GM21360 (cell line): ENCODE data around the gene TFF1.

ENCODE experiments used
- ATAC-seq: cut with Tn5 transposase; IDR thresholded peaks from one replicate; pipeline ENCODE4 v1.9.1; 2021; ENCODE audit warnings: mild to moderate bottlenecking, moderate library complexity; ENCODE audit not compliant: unreplicated experiment

The TFF1 gene

DNA sequence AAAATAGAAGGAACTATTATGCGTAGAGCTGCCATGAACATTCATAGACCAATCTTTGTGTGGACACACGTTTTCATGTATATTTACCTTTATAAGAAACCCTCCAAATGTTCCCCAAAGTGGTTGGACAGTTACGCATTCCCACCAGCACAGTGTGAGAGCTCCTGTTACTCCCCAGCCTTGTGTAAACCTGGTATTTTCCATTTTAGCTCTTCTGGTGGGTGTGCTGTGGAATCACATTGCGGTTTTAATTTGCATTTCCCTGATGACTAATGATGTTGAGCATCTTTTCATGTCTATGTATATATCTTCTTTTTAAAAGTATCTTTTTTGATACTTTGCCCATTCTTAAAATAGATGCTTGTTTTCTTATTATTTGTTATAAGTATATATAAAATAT lies 34.2 kb upstream of the TFF1 start:
- no peak for ATAC-seq

DNA sequence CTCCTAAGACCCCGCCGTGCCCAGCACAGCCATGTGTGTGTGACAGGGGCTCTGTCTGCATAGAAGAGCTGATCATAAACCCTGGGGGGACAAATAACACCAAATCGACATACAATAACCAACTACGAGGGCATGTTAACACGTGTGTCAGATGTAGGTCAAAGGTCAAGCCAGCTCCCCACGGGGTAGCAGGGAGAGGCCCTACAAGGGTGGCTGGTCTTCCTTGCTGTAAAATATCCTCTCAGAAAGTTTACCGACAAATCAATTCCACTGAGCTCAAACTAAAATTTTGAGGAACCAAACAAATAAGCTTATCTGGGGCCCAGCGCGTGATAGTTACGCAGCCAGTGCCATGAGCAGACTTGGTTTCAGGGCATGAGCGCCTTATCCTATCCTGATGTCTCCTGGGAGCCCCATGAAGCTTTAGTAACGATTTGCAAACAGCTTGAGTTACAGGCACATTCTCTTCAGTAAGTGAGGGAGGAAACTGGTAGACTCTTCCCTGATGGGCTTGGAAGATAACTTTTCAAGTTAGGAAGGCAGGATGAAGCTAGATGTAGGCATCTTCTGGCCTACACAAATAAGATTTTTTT lies 32.2 kb upstream of the TFF1 start:
- no peak for ATAC-seq

DNA sequence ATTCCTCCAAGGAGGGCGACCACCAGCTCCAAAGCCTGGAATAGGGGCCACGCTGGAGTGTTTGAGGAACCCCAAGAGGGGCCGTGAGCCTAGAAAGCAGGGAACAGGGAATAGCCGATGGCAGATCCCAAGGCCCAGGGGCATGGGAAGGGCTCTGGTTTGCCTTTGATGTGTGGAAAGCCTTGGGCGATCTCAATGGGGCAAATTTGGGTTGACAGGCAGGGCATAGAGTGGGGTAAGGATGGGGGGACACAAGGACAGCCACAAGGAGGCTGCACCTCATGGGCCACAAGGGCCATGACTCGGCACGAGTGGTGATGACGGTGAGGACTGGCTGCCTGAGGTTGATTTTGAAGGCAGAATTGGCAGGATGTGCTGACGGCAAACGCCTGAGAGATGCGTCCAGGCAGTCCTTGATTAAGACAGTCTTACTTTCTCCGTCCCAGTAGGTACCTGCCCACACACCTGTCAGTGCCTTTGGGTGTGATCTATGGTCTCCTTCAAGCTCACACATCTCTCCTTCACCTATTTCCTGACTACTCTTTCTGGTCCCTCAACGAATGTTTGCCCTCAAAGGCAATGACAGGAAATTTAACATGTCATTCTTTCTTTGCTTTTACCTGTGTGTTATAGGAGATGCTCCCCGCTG lies 31.5 kb upstream of the TFF1 start:
- ATAC-seq, result no peak

DNA sequence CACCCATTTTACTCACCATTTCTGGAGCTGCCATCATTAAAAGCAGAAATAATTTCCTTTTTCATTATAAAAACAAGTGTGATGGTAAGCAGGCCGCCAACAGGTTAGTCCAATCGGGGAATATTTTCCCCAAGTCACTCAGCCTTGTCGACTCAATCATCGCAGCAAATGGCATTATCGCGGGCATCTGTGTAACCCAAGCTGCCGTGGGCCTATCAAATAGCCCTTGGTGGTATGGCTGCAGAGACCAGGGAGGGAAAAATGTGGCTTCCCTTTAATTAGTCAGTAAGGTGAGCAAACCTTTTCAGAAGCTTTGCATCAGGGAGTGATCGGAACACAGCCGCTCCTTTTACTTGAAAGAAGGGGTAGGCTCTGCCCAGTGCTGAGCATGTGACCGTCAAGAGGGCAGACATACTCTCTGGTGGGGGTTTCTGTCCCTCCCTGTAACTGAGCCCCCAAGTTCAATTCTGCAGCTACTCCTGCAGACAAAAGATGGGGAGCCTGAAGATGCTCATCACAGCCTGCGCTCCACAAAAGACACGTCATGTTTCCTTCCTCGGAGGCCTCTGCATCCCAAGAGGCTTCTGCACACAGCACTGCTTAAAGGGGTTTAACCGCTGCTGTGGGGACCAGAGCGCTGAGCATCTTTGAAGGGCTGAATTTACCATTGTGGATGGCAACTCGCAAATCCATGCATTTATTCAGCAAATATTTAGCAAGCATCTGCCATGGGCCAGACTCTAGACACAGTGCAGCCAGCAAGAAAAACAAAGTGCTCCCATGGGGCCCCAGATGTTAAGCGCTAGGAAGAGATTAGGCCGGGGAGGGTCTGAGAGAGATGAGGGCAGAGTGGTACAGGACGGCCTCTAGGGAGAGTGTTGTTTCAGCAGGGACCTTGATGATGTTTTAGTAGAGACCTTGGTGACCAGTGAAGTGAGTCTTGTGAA lies 30.7 kb upstream of the TFF1 start:
- no peak for ATAC-seq

DNA sequence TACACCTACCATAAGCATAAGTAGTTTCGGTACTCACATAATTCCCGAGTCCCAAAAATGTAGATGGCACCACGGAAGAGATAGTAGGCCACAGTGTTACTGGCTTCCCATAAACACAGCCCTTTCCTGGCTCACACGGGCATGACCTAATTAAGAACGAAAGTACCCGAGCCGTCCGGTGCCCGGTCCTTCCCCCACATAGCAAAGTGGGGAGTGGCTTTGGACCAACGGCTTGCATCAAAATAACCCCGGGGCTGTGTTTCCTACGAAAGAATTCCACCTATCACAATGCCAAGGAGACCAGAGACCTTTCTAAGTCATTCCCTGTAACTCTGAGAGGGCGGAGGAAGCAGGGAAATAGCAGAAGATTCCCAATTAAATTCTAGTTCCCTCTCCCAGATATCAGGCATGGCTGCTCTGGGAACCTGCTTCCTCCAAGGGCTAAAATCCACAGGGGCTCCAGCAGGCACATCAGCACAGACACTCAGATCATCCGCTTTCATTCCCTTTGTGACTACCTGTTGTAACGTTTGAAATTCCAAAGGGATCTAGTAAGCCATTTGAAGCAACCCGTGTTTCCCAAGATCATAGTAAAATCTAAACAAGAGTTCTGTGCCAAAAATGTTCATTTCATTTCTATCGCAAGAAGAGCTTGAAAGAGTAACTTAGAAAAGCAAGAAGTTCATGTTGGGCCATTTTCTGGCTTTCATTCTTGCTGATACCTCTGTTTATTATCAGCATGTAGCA lies 29.7 kb upstream of the TFF1 start, which contains the start of gene TMPRSS3:
Gene TMPRSS3, minus strand, starts transcription at position 148 of the 747 bp plus-strand sequence. CDS start 635 bp downstream, outside the sequence.
- ATAC-seq, result no peak

DNA sequence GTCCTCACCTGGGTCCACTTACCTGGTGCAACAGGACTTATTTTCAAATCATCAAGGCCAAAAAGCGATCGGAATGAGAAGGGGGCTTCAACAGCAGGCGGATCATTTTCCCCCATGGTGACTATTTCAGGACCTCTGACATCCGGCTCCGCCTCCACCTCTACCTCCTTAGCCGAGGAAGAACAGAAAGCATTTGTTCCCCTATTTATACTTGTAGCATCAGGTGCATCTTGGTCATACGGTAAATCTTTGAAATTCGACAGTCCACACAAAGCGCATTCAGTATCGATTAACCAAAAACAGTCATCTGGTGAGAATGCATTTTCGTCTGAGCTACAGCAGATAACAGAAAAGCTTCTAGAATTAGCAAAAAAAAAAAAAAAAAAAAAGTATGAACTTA lies 29.0 kb upstream of the TFF1 start:
- ATAC-seq, result no peak

DNA sequence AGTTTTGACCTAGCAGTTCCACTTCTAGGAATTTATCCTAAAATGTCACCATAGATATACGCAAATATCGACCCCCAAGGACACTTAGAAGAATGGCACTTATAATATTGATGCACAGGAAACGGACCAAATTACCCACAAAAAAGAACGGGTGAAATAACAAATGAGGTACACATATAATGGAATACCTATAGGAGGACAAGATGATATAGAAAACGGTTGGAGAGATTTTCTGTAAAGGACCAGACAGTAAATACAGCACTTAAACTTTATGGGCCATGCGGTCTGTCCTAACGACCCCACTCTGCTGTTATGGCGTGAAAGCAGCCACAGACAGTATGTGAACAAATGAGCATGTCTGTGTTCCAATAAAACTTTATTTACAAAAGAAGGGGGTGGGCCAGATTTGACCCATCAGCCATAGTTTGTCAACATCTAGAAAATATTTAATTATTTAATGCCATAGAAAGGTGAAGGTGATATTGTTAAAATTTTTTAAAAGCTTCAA lies 27.2 kb upstream of the TFF1 start:
- peak; percentile 5 for ATAC-seq

DNA sequence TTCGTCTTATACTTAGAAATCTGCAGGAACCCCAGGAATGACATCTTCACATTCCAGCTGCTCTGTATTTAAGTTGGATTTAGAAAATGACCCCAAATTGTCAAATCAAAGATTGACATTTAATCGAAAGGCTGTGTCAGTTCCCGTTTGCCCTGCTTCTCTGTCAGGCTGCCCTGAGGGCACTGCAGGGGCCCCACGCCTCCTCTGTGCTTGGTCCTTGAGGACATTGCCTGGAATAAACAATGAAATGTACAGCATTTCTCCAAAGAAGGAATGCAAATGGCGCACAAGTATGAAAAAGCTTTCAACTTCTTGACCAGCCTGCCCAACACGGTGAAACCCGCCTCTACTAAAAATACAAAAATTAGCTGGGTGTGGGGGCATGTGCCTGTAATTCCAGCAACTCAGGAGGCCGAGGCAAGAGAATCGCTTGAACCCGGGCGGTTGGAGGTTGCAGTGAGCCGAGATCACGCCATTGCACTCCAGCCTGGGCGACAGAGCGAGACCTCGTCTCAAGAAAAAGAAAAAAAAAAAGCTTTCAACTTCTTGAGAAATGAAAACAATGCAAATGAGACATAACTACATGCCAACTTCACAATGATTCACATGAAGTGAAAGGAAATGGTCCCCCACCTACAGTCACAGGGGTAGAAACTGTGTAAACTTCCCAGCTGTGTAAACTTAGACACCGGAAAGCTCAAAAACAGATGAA lies 26.6 kb upstream of the TFF1 start:
- ATAC-seq, result peak; percentile 61

DNA sequence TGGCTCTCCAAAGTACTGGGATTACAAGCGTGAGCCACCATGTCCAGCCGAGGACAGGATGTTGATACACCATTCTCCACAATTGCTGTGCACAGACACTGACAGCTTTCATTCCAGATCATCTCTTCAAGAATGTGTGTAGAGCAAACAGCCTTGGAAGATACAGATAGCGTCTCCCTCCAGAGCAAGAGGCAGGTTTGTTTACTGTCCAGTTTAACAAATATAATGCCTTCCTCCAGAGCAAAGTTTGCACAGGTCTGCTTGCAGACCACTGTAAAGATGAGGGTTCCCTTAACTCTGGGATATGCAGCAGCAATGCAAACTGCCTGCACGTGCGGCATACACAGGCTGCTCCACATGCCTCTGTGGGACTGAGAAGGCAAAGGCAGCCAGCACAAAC lies 25.0 kb upstream of the TFF1 start:
- no peak for ATAC-seq

DNA sequence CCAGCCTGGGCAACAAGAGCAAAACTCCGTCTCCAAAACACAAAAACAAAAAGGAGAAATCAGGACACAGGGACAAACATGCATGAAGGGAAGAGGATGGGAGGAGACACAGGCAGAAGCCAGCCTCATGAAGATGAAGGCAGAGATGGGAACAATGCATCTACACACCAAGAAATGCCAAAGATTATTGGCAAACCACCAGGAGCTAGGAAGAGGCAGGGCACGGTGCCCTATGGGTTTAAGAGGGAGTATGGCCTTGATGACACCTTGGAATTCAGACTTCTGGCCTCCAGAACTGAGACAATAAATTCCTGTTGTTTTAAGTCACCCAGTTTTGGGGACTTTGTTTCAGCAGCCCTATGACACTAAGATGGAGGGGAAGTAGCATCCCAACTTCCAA lies 24.4 kb upstream of the TFF1 start:
- no peak for ATAC-seq

DNA sequence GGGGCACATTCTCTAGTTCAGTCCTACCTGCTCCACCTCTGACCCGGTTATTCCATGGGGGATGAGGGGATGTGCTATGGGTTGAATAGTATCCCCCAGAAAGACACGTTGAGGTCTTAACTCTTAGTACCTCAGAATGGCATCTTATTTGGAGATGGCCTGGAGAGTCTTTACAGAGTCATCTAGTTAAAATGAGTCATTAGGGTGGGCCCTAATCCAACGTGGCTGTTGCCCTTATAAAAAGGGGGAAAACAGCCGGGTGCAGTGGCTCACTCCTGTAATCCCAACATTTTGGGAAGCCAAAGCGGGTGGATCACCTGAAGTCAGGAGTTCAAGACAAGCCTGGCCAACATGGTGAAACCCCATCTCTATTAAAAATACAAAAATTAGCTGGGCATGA lies 23.9 kb upstream of the TFF1 start:
- ATAC-seq, result no peak

DNA sequence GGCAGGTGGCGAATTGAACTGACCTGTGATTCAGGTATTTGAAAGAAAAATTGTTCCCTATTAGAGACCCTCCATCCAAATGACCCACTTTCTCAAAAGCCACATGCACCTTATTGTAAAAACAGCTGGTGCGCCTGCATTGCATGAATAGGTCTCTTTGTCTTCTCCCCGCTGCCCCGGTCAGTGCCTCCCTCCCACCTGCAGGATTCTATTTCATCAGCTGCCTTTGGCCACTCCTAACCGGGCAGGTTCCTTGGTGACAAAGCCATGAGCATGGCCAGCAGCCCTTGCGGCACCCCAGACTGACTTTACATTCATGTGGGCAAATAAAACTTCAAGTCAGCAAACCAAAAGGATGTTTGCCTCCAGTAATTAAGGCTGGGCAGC lies 23.1 kb upstream of the TFF1 start:
- no peak for ATAC-seq

DNA sequence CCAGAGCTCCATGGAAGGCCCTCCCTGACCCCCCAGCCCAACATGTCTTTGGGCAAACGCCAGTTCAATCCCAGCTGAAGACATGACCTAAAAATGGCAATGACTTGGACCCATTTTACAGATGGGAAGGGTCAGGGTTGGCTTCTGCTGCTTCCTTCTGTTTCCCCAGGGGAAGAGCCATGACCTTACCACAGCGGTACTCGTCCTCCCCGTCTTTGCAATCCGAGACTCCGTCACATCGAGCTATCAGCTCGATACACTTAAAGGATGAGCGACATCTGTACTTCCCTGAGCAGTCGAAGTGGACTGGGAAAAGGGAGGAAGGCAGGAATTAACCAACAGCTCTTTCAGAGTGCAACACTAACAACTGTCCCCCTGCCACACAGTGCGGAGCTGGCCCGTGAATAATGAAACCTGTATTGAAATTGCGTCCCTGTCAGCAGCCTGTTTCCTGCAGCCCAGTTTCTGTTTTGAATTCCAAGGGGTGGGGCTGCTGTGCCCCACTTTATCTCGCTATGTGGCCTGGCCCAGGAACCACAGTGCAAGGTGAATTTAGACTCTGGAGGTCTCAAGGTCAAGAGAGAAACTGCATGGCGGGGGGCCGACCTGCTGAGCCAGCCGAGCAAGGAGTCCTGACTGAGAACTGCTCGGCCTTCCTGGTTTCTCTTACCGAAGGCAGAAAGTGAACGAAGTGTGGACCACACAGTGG lies 22.6 kb upstream of the TFF1 start:
- no peak for ATAC-seq

DNA sequence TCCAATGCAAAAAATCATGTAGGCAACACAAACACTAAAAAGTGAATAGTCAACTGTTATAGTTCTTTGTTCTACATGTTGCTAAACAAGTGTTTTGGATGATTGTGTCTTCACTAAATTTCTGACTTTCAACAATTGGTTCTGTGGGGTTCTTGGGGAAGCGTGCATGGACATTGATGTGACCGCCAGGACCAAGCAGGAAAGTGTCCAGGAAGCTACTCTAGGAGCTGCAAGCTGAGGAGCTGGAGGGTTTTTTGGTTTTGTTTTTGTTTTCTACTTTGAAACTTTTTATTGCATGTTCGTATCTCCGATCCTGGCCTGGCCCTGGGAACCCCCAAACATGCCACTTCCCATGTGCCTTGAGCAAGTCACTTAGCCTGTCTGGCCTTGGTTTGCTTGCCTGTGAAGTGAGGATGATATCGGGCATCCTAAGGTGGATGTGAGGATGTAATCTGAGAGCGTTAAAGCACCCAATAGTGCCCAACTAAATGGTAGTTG lies 21.6 kb upstream of the TFF1 start:
- no peak for ATAC-seq

DNA sequence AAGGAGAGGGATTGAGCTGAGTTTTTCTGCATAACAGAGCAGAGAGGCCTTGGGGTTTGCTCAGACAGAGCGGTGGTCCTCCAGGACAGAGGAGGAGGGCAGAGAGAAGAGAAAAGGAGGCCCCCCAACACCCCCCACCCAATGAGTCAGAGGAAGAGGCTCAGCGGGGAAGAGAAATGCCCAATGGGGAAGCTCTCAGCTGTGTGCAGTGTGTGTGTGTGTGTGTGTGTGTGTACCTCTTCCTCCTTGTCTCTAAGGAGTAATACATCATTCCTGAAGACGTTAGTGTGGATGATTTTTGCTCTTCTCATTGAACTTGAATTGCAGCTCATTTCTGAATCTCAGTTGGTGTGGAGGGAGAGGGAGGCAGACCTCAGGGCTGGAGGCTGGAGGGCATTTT lies 20.8 kb upstream of the TFF1 start:
- no peak for ATAC-seq

DNA sequence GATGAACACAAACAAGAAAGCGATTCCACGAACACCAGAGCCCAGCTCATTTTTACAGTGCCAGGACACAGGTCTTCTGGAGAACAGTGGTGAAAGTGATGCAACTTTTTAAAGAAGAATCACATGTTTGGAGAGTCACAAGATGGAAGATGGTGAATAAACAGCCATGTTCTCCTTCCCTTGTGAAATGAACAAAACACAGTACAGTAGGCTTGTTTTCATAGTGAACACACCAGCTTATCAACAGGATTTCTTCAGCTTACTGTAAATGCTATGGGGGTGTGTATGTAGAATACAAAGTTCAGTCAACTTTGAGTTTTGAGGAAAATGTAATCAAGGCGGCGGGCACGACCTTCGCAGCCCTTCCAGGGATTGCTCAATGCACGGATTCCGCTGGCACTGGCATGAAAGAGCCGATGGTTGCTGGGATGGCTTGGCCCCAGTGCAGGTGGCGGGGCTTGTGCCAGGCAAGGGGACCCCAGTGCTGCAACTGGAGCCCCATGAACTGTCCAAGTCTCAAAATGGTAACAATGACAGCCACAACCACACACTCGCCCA lies 19.8 kb upstream of the TFF1 start:
- ATAC-seq, result no peak

DNA sequence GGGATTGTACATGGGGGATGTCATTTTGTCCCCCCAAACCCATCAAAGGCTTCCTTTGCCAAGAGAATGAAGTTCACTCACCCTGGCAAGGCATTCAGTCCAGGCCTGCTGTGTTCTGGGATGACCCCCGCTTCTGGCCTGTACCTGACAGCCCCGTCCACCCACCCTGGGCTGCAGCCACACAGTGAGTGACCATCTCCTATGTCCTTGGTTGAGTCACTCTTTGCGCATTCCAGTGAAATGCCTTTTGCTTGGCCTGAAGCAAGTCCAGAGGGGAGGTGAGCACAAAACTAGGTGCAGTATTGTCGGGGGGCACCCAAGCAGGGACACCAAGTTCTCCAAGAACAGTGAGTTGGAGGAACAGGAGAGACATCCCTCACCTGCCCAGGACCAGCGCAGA lies 19.3 kb upstream of the TFF1 start:
- ATAC-seq, result no peak

DNA sequence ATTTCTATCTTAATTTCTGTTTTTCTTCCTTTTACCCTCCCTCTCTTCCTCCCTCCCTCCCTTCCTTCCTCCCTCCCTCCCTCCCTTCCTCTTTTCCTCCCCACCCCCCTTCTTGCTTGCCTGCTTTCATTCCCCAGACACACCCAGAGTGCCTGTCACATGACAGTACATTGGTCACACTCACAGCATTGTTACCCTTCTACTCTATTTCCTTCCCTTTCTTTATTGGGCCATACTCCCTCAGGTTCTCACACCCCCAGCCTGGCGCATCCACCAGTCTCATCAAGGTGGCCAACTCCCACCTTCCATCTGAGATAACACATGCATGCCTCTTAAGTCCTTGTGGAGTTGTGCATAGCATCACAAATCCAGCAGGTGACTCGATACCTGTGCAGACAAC lies 18.7 kb upstream of the TFF1 start:
- ATAC-seq, result no peak
